ENCODE measurements around the gene PTPRN2.
"Not testable (repeated sequence)": the region's sequence is repeated elsewhere in the genome, so short reads cannot be mapped to it uniquely, and the experiment has no call there.

PTPRN2 gene

GRCh38 chr7:157895520-157896375 is 691.9 kb downstream of the PTPRN2 start:
- DNase-seq = peak in 10 of 42 donors; percentile 30 to 72 (median 54)
- intact Hi-C loops (cut with DNase I) = no loop called here

DNA sequence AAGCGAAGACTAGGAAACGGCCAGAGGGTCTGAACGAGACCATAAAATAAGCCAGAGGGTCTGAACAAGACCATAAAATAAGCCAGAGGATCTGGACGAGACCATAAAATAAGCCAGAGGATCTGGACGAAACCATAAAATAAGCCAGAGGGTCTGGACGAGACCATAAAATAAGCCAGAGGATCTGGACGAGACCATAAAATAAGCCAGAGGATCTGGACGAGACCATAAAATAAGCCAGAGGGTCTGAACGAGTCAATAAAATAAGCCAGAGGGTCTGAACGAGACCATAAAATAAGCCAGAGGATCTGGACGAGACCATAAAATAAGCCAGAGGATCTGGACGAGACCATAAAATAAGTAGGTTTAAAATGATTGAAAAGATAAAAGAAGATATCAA is 692.5 kb downstream of the PTPRN2 start:
- DNase-seq; intact Hi-C loops (cut with DNase I): not testable (repeated sequence)

DNA sequence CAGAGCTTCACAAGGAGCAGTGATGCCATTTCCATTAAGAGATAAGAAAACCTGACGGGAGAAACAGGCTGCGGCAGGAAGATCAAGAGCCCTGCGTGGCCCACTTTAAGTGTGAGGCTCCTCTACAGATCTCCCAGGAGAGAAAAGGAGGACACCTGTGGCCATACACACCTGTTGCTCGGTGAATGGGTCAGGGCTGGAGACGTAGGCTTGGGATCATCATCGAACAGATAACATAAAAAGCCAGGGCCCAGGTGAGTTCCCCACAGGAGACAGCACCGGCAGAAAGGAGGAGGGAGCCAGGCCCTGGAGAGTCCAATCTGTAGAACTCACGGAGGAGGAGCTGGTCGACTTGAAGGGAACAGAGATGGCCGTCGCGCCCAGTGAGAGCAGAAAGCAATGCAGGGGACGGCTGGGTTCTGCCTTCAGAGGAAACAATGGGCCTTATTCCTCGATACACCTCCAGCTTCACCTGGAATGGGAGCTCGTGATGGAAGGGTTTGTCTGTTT is 694.0 kb downstream of the PTPRN2 start:
- no peak for DNase-seq
- intact Hi-C loops (cut with DNase I) = no loop called here

GRCh38 chr7:157892751-157893523 is 694.7 kb downstream of the PTPRN2 start:
- intact Hi-C loops (cut with DNase I) = no loop called here
- peak in 1 of 42 donors; percentile 10 for DNase-seq

GRCh38 chr7:157890921-157891401 is 696.7 kb downstream of the PTPRN2 start:
- intact Hi-C loops (cut with DNase I) = no loop called here
- DNase-seq = peak in 1 of 42 donors; percentile 10

- intact Hi-C loops (cut with DNase I) = no loop called here
- DNase-seq = peak in 1 of 42 donors; percentile 2
These were observed 698.1 kb downstream of the PTPRN2 start for GRCh38 chr7:157889480-157889879.

GRCh38 chr7:157888579-157888978 is 699.0 kb downstream of the PTPRN2 start:
- no peak for DNase-seq
- intact Hi-C loops (cut with DNase I) = no loop called here

DNA sequence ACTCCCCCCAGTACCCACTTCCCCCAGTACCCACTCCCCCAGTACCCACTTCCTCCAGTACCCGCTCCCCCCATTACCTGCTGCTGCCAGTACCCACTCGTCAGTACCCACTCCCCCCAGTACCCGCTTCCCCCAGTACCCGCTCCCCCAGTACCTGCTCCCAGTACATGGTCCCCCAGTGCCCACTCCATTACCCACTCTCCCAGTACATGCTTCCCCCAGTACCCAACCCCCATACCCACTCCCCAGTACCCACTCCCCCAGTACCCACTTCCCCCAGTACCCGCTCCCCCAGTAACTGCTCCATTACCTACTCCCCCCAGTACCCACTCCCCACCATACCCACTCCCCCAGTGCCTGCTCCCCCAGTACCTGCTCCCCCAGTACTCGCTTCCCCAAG is 700.2 kb downstream of the PTPRN2 start:
- intact Hi-C loops (cut with DNase I) = no loop called here
- no peak for DNase-seq

DNA sequence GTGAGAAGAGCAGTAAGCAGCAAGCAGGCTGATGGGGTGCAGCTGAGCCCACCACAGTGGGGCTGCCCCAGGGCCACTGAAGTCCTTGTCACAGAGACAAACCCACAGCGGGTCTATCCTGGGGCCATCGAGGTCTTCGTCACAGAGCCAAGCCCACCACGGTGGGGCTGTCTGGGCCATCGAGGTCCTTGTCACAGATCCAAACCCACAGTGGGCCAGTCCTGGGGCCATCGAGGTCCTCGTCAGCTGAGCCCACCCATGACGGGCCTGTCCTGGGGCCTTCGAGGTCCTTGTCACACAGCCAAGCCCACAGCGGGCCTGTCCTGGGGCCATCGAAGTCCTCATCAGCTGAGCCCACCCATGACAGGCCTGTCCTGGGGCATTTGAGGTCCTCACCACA is 700.9 kb downstream of the PTPRN2 start:
- intact Hi-C loops (cut with DNase I) = no loop called here
- DNase-seq = no peak

GRCh38 chr7:157886266-157886665 is 701.4 kb downstream of the PTPRN2 start:
- intact Hi-C loops (cut with DNase I) = no loop called here
- DNase-seq = peak in 1 of 42 donors; percentile 40

GRCh38 chr7:157885140-157885539 is 702.5 kb downstream of the PTPRN2 start:
- DNase-seq = no peak
- intact Hi-C loops (cut with DNase I) = no loop called here

DNA sequence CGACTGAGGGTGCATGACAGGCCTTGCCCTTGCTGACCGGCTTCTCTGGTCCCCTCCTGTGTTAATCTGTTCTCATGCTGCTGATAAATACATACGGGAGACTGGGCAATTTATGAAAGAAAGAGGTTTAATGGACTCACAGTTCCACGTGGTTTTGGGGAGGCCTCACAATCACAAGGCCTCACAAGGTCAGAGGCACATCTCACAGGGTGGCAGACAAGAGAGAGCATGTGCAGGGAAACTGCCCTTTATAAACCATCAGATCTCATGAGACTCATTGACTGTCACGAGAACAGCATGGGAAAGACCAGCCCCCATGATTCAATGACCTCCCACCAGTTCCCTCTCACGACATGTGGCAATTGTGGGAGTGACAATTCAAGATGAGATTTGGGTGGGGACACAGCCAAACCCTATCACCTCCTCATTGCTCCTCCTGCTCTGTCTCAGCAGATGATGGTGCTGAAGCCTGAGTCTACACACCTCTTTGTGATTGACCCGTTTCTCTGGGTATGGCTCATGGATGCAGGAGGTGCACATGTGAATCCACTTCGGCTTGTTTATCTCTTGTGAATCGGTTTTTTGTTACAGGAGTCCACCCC is 703.1 kb downstream of the PTPRN2 start:
- intact Hi-C loops (cut with DNase I) = no loop called here
- DNase-seq = no peak

GRCh38 chr7:157881048-157881771 is 706.4 kb downstream of the PTPRN2 start:
- intact Hi-C loops (cut with DNase I) = no loop called here
- no peak for DNase-seq

- DNase-seq = no peak
- intact Hi-C loops (cut with DNase I) = loop anchor here (10.0 kb wide), 1 partner anchor 445 kb away; no protein-coding TSS in a partner anchor
These were observed 708.2 kb downstream of the PTPRN2 start for GRCh38 chr7:157879391-157879790.

DNA sequence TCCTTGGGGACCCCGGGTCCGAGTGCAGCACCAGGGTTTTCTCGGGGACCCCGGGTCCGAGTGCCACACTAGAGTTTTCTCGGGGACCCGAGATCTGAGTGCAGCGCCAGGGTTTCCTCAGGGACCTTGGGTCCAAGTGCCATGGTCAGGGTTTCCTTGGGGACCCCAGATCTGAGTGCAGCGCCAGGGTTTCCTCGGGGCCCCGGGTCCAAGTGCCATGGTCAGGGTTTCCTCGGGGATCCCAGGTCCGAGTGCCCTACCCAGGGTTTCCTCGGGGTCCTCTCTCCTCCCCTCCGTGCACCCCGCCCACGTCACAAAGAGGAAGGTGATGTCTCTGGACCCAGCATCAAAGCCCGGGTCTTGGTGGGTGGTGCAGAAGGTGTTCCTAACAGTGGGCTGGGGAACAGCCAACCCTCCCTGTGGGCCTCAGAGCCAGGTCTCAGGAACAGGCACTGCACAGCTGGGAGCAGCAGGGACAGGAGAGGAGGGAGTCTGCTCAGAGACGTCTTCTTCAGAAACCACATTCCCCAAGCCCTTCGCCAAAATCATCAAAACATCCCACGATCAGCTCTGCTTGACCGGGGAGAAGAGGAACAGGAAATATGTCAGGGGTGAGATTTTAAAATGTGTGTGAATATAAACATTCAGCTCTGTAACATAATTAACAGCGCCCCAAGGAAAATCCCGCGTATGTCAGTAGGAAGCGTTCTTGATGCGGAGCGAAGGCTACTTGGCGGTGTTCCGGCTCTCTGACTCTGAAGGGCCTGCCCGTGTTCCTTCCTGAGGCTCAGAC is 710.1 kb downstream of the PTPRN2 start:
- no peak for DNase-seq
- intact Hi-C loops (cut with DNase I) = loop anchor here (10.0 kb wide), 1 partner anchor 443 kb away; no protein-coding TSS in a partner anchor

DNA sequence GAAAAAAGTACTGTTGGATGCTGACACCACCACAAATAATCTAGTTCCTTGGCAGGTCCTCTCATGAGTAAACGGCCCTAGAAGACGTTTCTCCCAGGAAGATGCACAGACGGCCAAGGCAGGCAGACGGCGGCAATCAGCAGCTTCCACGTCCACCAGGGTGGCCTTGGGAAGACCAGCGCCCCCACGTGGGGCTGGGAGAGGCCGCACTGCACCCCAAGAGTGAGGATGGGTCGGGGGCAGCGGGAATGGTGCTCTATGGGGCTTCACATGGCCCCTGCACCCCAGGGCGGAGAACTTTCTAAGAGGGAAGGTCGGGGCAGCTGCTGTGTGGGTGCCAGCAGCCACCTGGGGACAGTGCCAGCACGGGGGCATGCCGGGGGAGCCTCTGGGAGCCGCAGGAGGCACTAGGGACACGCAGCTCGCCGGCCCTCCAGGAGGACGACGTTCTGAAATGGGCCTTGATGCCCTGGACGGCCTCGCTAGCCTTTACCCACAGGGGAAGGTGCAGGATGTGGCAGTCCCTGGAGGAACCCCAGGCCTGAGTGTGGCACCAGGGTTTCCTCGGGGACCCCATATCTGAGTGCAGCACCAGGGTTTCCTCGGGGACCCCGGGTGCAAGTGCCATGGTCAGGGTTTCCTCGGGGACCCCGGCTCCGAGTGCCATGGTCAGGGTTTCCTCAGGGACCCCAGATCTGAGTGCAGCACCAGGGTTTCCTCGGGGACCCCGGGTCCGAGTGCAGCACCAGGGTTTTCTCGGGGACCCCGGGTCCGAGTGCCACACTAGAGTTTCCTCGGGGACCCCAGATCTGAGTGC is 710.9 kb downstream of the PTPRN2 start:
- no peak for DNase-seq
- intact Hi-C loops (cut with DNase I) = loop anchor here (10.0 kb wide), 1 partner anchor 442 kb away; no protein-coding TSS in a partner anchor

All from head of caudate nucleus (tissue), 42 donors.